Measurements from ENCODE around the gene RIC1. TPM values are rescaled to one million over a fixed set of nuclear protein-coding genes. Genes with fewer than 3 reads are reported as not detected.
"Not testable (repeated sequence)": the region's sequence is repeated elsewhere in the genome, so short reads cannot be mapped to it uniquely, and the experiment has no call there.

The RIC1 gene
- total and polyA plus RNA-seq, 7 experiments from 2014 or later: 4.8 to 28.2 (median 24.4) TPM

GRCh38 chr9:5796298-5796697 lies 167.4 kb downstream of the RIC1 start:
- DNase-seq: no peak
- H3K27me3 Mint-ChIP-seq: no peaks in the 10 kb centered on the region
- ChIA-PET CTCF (interaction anchor here (0.6 kb wide), 1 partner anchor 26 kb away, joined by 3 read pairs; no protein-coding TSS in a partner anchor), POLR2A (no interaction called here)
- intact Hi-C loops (cut with micrococcal nuclease): loop anchor here (5.0 to 10.0 kb wide), 2 partner anchors 211 to 509 kb away; a partner anchor contains a TSS
- peaks cover 0 to 3% (median 0%) of the 10 kb centered on the region in 3 experiments for H3K36me3 ChIP-seq (ENCODE audit: control insufficient read depth in 2 of 3, insufficient read depth in 3 of 3, low read length in 3 of 3)
- ATAC-seq: no peak
- H3K27ac ChIP-seq (ENCODE audit: low read depth, low read length): no peak overlapping the region
- H3K27ac Mint-ChIP-seq: peak overlapping the region in 4 of 9 donors; percentile 8 to 35 (median 21)
- peaks cover 8 to 36% (median 19%) of the 10 kb centered on the region in 5 donors for H3K36me3 Mint-ChIP-seq
- H3K9me3 ChIP-seq (ENCODE audit: control insufficient read depth in 2 of 3, low read length in 3 of 3): no peaks in the 10 kb centered on the region
- H3K4me3 Mint-ChIP-seq: no peak overlapping the region
- no peaks in the 10 kb centered on the region for H3K27me3 ChIP-seq (ENCODE audit: control insufficient read depth in 2 of 2, insufficient read depth in 2 of 2, low read length in 2 of 2)
- no peak overlapping the region for H3K4me3 ChIP-seq (ENCODE audit: low read length)
- H3K4me1 ChIP-seq (ENCODE audit: control insufficient read depth in 2 of 2, insufficient read depth in 2 of 2, low read length in 2 of 2): peaks cover 9 to 17% of the 10 kb centered on the region in 2 donors
- peaks cover 17 to 62% (median 48%) of the 10 kb centered on the region in 7 donors for H3K4me1 Mint-ChIP-seq
- H3K9me3 Mint-ChIP-seq: peaks cover 0 to 2% (median 0%) of the 10 kb centered on the region in 11 donors

GRCh38 chr9:5798581-5798980 lies 169.7 kb downstream of the RIC1 start:
- Histone ChIP-seq H3K27me3 (ENCODE audit: control insufficient read depth in 2 of 2, insufficient read depth in 2 of 2, low read length in 2 of 2) (no peaks in the 10 kb centered on the region), H3K4me1 (ENCODE audit: control insufficient read depth in 2 of 2, insufficient read depth in 2 of 2, low read length in 2 of 2) (peaks cover 9% of the 10 kb centered on the region in 2 donors), H3K27ac (ENCODE audit: low read depth, low read length) (no peak overlapping the region), H3K36me3 (ENCODE audit: control insufficient read depth in 2 of 3, insufficient read depth in 3 of 3, low read length in 3 of 3) (peaks cover 0 to 3% (median 0%) of the 10 kb centered on the region in 3 experiments), H3K4me3 (ENCODE audit: low read length) (no peak overlapping the region), H3K9me3 (ENCODE audit: control insufficient read depth in 2 of 3, low read length in 3 of 3) (no peaks in the 10 kb centered on the region)
- DNase-seq: no peak
- no peaks in the 10 kb centered on the region for H3K27me3 Mint-ChIP-seq
- ATAC-seq: no peak
- intact Hi-C loops (cut with micrococcal nuclease): loop anchor here (2.0 to 10.0 kb wide), 4 partner anchors 34 to 506 kb away; partner anchors contain the start of gene ERMP1 (in 1 of the 2)
- CTCF ChIA-PET: interaction anchor here (0.7 to 1.5 kb wide), 6 partner anchors 9 to 256 kb away, joined by 3 to 8 read pairs (median 4); no protein-coding TSS in a partner anchor
- peaks cover 0 to 2% (median 0%) of the 10 kb centered on the region in 11 donors for H3K9me3 Mint-ChIP-seq
- POLR2A ChIA-PET: interaction anchor here (1.0 kb wide), 1 partner anchor 227 kb away, joined by 3 read pairs; no protein-coding TSS in a partner anchor
- peaks cover 0 to 31% (median 10%) of the 10 kb centered on the region in 5 donors for H3K36me3 Mint-ChIP-seq
- no peak overlapping the region for H3K4me3 Mint-ChIP-seq
- H3K4me1 Mint-ChIP-seq: peaks cover 11 to 44% (median 31%) of the 10 kb centered on the region in 7 donors
- peak overlapping the region in 3 of 9 donors; percentile 12 to 52 (median 16) for H3K27ac Mint-ChIP-seq

- Mint-ChIP-seq H3K27me3 (no peaks in the 10 kb centered on the region), H3K4me3 (peak overlapping the region in 2 of 10 donors; percentile 6 to 23), H3K27ac (peak overlapping the region in 4 of 9 donors; percentile 40 to 67 (median 58)), H3K36me3 (peaks cover 0 to 31% (median 10%) of the 10 kb centered on the region in 5 donors), H3K4me1 (peaks cover 4 to 36% (median 23%) of the 10 kb centered on the region in 7 donors), H3K9me3 (no peaks in the 10 kb centered on the region)
- ATAC-seq: peak; percentile 38
- Histone ChIP-seq H3K27me3 (ENCODE audit: control insufficient read depth in 2 of 2, insufficient read depth in 2 of 2, low read length in 2 of 2) (no peaks in the 10 kb centered on the region), H3K27ac (ENCODE audit: low read depth, low read length) (no peak overlapping the region), H3K4me3 (ENCODE audit: low read length) (no peak overlapping the region), H3K36me3 (ENCODE audit: control insufficient read depth in 2 of 3, insufficient read depth in 3 of 3, low read length in 3 of 3) (peaks cover 0 to 3% (median 0%) of the 10 kb centered on the region in 3 experiments), H3K9me3 (ENCODE audit: control insufficient read depth in 2 of 3, low read length in 3 of 3) (no peaks in the 10 kb centered on the region), H3K4me1 (ENCODE audit: control insufficient read depth in 2 of 2, insufficient read depth in 2 of 2, low read length in 2 of 2) (peaks cover 5% of the 10 kb centered on the region in 2 donors)
- ChIA-PET POLR2A (interaction anchor here (1.0 kb wide), 1 partner anchor 227 kb away, joined by 3 read pairs; no protein-coding TSS in a partner anchor), CTCF (interaction anchor here (0.7 to 1.5 kb wide), 6 partner anchors 10 to 255 kb away, joined by 3 to 8 read pairs (median 4); no protein-coding TSS in a partner anchor)
- intact Hi-C loops (cut with micrococcal nuclease): loop anchor here (1.0 to 10.0 kb wide), 8 partner anchors 33 to 507 kb away; partner anchors contain the start of gene ERMP1 (in 1 of the 2)
- DNase-seq: peak in 5 of 9 donors; percentile 7 to 34 (median 21)
Measured at GRCh38 chr9:5799314-5799713, 170.4 kb downstream of the RIC1 start.

- H3K27ac ChIP-seq (ENCODE audit: low read depth, low read length); H3K4me3 ChIP-seq (ENCODE audit: low read length); POLR2A ChIA-PET; ATAC-seq; DNase-seq; intact Hi-C loops (cut with micrococcal nuclease); H3K9me3 ChIP-seq (ENCODE audit: control insufficient read depth in 2 of 3, low read length in 3 of 3); H3K4me1 ChIP-seq (ENCODE audit: control insufficient read depth in 2 of 2, insufficient read depth in 2 of 2, low read length in 2 of 2); H3K36me3 ChIP-seq (ENCODE audit: control insufficient read depth in 2 of 3, insufficient read depth in 3 of 3, low read length in 3 of 3); H3K4me3 Mint-ChIP-seq; H3K9me3 Mint-ChIP-seq; H3K27me3 ChIP-seq (ENCODE audit: control insufficient read depth in 2 of 2, insufficient read depth in 2 of 2, low read length in 2 of 2); H3K27me3 Mint-ChIP-seq: not testable (repeated sequence)
- Mint-ChIP-seq H3K36me3 (peaks cover 0 to 30% (median 8%) of the 10 kb centered on the region in 5 donors), H3K27ac (peak overlapping the region in 2 of 9 donors; percentile 40 to 42), H3K4me1 (peaks cover 0 to 27% (median 14%) of the 10 kb centered on the region in 7 donors)
- CTCF ChIA-PET: interaction anchor here (1.2 kb wide), 1 partner anchor 100 kb away, joined by 3 read pairs; no protein-coding TSS in a partner anchor
Measured at GRCh38 chr9:5800378-5800777, 171.5 kb downstream of the RIC1 start.

GRCh38 chr9:5800969-5801738 lies 172.2 kb downstream of the RIC1 start:
- Histone ChIP-seq H3K36me3 (ENCODE audit: control insufficient read depth in 2 of 3, insufficient read depth in 3 of 3, low read length in 3 of 3) (peaks cover 0 to 9% (median 0%) of the 10 kb centered on the region in 3 experiments), H3K27me3 (ENCODE audit: control insufficient read depth in 2 of 2, insufficient read depth in 2 of 2, low read length in 2 of 2) (no peaks in the 10 kb centered on the region), H3K4me3 (ENCODE audit: low read length) (no peak overlapping the region), H3K9me3 (ENCODE audit: control insufficient read depth in 2 of 3, low read length in 3 of 3) (no peaks in the 10 kb centered on the region), H3K4me1 (ENCODE audit: control insufficient read depth in 2 of 2, insufficient read depth in 2 of 2, low read length in 2 of 2) (no peaks in the 10 kb centered on the region), H3K27ac (ENCODE audit: low read depth, low read length) (no peak overlapping the region)
- peaks cover 0 to 23% (median 14%) of the 10 kb centered on the region in 7 donors for H3K4me1 Mint-ChIP-seq
- no peaks in the 10 kb centered on the region for H3K27me3 Mint-ChIP-seq
- ATAC-seq (no peak), DNase-seq (no peak)
- H3K27ac Mint-ChIP-seq: peak overlapping the region in 6 of 9 donors; percentile 40 to 66 (median 60)
- ChIA-PET CTCF (interaction anchor here (1.2 kb wide), 1 partner anchor 99 kb away, joined by 3 read pairs; no protein-coding TSS in a partner anchor), POLR2A (interaction anchor here (0.6 kb wide), 1 partner anchor 110 kb away, joined by 3 read pairs; no protein-coding TSS in a partner anchor)
- intact Hi-C loops (cut with micrococcal nuclease): no loop called here
- no peak overlapping the region for H3K4me3 Mint-ChIP-seq
- no peaks in the 10 kb centered on the region for H3K9me3 Mint-ChIP-seq
- H3K36me3 Mint-ChIP-seq: peaks cover 0 to 25% (median 8%) of the 10 kb centered on the region in 5 donors

GRCh38 chr9:5801739-5802113 lies 172.8 kb downstream of the RIC1 start:
- peaks cover 0 to 20% (median 13%) of the 10 kb centered on the region in 7 donors for H3K4me1 Mint-ChIP-seq
- Histone ChIP-seq H3K4me1 (ENCODE audit: control insufficient read depth in 2 of 2, insufficient read depth in 2 of 2, low read length in 2 of 2) (no peaks in the 10 kb centered on the region), H3K4me3 (ENCODE audit: low read length) (no peak overlapping the region), H3K9me3 (ENCODE audit: control insufficient read depth in 2 of 3, low read length in 3 of 3) (no peaks in the 10 kb centered on the region), H3K27me3 (ENCODE audit: control insufficient read depth in 2 of 2, insufficient read depth in 2 of 2, low read length in 2 of 2) (no peaks in the 10 kb centered on the region), H3K27ac (ENCODE audit: low read depth, low read length) (no peak overlapping the region), H3K36me3 (ENCODE audit: control insufficient read depth in 2 of 3, insufficient read depth in 3 of 3, low read length in 3 of 3) (peaks cover 0 to 9% (median 0%) of the 10 kb centered on the region in 3 experiments)
- ChIA-PET CTCF (no interaction called here), POLR2A (interaction anchor here (0.6 kb wide), 1 partner anchor 109 kb away, joined by 3 read pairs; no protein-coding TSS in a partner anchor)
- peak overlapping the region in 4 of 9 donors; percentile 58 to 66 (median 60) for H3K27ac Mint-ChIP-seq
- no peak overlapping the region for H3K4me3 Mint-ChIP-seq
- ATAC-seq: no peak
- intact Hi-C loops (cut with micrococcal nuclease): no loop called here
- no peaks in the 10 kb centered on the region for H3K9me3 Mint-ChIP-seq
- no peaks in the 10 kb centered on the region for H3K27me3 Mint-ChIP-seq
- H3K36me3 Mint-ChIP-seq: peaks cover 0 to 20% (median 7%) of the 10 kb centered on the region in 5 donors
- DNase-seq: no peak
